OCI-LY3 (cell line): ENCODE results near the gene MACC1.

Experiments used
- EZH2phosphoT487 ChIP-seq: fragments of 200-600 bp; shearing (Covaris generic); IDR thresholded peaks from 2 replicates; pipeline ENCODE4 v1.6.1; 2018; ENCODE audit warnings: antibody characterized with exemption, mixed run types, low read depth
- TF ChIP-seq, protein P1 (sequence below): fragments of 200-600, 300-600 bp; sonication (generic); IDR thresholded peaks from 2 replicates; pipeline ENCODE4 v1.5.1; 2014; ENCODE audit warnings: antibody characterized with exemption, low read length, low read depth

- no peak for TF ChIP-seq EZH2phosphoT487
- TF ChIP-seq, protein P1, sequence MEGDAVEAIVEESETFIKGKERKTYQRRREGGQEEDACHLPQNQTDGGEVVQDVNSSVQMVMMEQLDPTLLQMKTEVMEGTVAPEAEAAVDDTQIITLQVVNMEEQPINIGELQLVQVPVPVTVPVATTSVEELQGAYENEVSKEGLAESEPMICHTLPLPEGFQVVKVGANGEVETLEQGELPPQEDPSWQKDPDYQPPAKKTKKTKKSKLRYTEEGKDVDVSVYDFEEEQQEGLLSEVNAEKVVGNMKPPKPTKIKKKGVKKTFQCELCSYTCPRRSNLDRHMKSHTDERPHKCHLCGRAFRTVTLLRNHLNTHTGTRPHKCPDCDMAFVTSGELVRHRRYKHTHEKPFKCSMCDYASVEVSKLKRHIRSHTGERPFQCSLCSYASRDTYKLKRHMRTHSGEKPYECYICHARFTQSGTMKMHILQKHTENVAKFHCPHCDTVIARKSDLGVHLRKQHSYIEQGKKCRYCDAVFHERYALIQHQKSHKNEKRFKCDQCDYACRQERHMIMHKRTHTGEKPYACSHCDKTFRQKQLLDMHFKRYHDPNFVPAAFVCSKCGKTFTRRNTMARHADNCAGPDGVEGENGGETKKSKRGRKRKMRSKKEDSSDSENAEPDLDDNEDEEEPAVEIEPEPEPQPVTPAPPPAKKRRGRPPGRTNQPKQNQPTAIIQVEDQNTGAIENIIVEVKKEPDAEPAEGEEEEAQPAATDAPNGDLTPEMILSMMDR, result no peak
These were observed 19.6 kb upstream of the MACC1 start for GRCh38 chr7:20236790-20237189.
